T47D (cell line): ENCODE measurements around the gene GSTO1.

Experiments used
- DNase-seq, 2 experiments: peaks; one replicate each; pipeline versions ENCODE4 v3.0.0 to v3.0.0-alpha.2; 2011 to 2012; ENCODE audit warnings: low read depth in 1 of 2, low spot score in 1 of 2
- JUND ChIP-seq: IDR thresholded peaks from 2 replicates; pipeline ENCODE4 v1.6.1; 2012; ENCODE audit warnings: low read depth
- in situ Hi-C: cut with HindIII; loops from 2 replicates; pipeline ENCODE4 v1.10.0; 2016; ENCODE audit warnings: low sequenced_read_pairs, low pct_unique_long_range_greater_than_20kb

The GSTO1 gene

DNA sequence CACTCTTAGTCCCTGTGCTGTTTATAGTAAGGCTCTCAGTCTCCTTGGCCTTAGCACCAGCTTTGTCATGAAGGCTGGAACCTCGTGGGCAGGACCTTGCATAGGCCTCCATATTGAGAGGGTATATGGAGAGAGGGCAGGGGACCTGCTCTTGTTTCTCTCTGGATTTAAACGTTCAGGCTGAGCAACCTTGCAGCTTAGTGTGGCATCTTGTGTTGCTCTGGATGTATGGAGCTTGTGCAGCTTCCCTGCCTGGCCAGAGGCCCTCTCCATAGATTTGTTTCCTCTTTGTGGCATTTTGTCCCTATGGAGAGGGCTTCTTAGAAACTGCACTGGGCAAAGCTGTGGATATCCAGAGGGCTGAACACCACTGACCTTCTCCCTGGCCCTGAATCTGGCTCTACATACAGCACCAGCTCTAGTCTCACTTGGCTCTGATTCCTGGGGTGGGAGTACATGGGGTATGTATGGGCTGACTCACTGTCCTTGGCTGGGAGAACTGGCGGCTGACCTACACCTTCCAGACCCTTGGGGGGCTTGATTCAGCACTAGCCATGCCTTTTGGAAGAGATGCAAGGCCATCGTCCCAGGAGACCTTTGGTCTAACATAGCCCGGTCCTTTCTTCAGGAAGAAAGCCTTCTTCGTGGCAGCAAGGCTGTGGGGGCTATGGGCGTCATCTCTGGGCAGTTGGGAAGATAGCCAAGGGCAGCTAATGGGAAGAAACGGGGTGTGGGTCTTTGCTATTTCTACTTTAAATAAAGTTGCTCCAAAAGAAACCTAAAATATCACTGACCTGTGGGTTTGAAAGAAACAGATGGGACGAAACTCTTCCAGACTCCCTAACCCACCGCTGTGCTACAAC, 53.1 kb downstream of the GSTO1 start:
- no peak for DNase-seq
- in situ Hi-C loops = no loop called here
- TF ChIP-seq JUND = no peak

- DNase-seq = no peak
- TF ChIP-seq JUND = no peak
- in situ Hi-C loops = no loop called here
These were observed 53.8 kb downstream of the GSTO1 start for GRCh38 chr10:104308439-104308903.

GRCh38 chr10:104309980-104310978, 55.6 kb downstream of the GSTO1 start:
- in situ Hi-C loops = no loop called here
- TF ChIP-seq JUND = no peak
- DNase-seq = peak in 1 of 2 experiments; percentile 30

DNA sequence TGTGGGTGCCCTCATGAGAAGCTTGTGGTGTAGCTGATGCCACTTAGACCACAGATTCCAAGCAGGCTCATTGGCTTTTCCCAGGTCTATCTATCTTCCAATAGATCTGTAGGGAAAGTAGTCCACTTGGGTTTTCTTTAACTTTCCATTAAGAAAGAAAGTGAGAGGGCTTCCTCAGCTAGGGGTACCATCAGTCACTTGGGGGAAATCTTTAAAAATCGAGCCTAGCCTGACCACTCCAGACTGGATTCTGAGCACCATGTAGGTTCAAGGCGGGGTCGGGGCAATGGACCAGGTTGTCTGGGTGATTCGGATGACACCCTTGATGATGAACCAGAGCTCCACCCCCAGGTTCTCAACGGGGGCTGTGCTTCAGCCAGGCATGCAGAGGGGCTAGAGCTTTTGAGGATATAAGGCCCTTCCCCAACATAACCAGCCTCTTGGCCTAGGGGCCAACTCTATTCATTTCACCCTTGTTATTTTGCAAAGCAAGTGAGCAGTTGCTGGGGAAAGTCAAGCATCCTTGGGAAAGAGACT, 56.6 kb downstream of the GSTO1 start:
- in situ Hi-C loops = no loop called here
- DNase-seq = no peak
- no peak for TF ChIP-seq JUND

GRCh38 chr10:104314591-104315485, 60.1 kb downstream of the GSTO1 start:
- DNase-seq = no peak
- in situ Hi-C loops = no loop called here
- TF ChIP-seq JUND = no peak

DNA sequence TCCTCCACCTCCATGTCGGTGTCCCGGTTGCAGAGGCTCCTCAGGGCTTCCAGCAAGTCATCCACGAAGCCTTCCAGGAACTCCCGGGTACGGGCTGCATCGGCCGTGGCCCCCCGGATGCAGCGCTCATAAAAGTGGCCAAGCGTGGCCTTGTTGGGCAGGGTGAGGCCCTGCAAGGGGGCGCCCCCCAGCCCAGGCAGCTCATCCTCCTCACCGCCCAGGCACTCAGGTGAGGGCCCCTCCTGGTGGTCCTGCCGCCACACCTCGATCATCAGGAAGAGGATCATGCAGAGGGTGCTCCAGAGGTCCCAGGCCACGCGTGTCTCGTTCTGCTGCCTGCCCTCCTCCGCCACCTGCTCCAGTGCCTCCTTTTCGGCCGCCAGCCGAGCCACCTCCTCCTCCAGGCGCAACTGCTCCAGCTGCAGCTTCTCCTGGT, 60.8 kb downstream of the GSTO1 start:
- DNase-seq = no peak
- no peak for TF ChIP-seq JUND
- in situ Hi-C loops = no loop called here

GRCh38 chr10:104316321-104317099, 61.8 kb downstream of the GSTO1 start:
- no peak for DNase-seq
- in situ Hi-C loops = no loop called here
- no peak for TF ChIP-seq JUND
